Activated naive CD4-positive, alpha-beta T cell treated with anti-CD3 and anti-CD28 coated beads, Interleukin-2, amount 50 U/mL, for 24 hours (primary cell): ENCODE data around the gene LAMB1.
"Not testable (repeated sequence)": the region's sequence is repeated elsewhere in the genome, so short reads cannot be mapped to it uniquely, and the experiment has no call there.

Source experiments
- H3K27ac Mint-ChIP-seq: one replicate; pipeline ENCODE4 v1.8.0; 2021; ENCODE audit warnings: mild to moderate bottlenecking, mixed read lengths
- H3K27me3 Mint-ChIP-seq: one replicate; pipeline ENCODE4 v1.8.0; 2021; ENCODE audit warnings: mixed read lengths
- H3K36me3 Mint-ChIP-seq: one replicate; pipeline ENCODE4 v1.8.0; 2021; ENCODE audit warnings: mixed read lengths
- H3K4me1 Mint-ChIP-seq: one replicate; pipeline ENCODE4 v1.8.0; 2021; ENCODE audit warnings: mixed read lengths
- H3K4me3 Mint-ChIP-seq: one replicate; pipeline ENCODE4 v1.8.0; 2021; ENCODE audit warnings: mild to moderate bottlenecking, mixed read lengths
- H3K9me3 Mint-ChIP-seq: one replicate; pipeline ENCODE4 v1.8.0; 2021; ENCODE audit warnings: mixed read lengths

The LAMB1 gene

DNA sequence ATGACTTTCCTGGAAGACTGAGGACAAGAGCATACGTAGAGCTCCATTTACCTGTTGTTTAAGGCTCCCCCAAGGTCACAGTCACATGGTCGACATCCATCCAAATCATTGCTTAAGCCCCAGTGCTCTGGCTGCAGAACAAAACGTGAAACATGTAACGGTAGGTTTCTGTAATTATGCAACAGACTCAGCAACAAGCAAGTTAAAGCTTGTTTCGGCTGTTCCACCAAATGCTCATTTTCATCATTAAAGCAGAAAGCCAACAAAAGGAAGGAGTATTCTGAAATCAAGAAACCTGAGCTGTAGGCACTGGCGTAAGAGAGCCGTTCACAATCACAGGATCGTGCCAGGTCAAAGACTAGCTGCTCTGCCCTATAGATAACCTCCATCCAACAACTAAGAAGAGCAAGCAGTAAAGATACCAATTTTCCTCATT, 30.0 kb downstream of the LAMB1 start:
- Mint-ChIP-seq H3K4me3 (no peak overlapping the region), H3K27me3 (peaks cover 6% of the 10 kb centered on the region), H3K4me1 (no peaks in the 10 kb centered on the region), H3K27ac (no peak overlapping the region), H3K36me3 (no peaks in the 10 kb centered on the region), H3K9me3 (no peaks in the 10 kb centered on the region)

DNA sequence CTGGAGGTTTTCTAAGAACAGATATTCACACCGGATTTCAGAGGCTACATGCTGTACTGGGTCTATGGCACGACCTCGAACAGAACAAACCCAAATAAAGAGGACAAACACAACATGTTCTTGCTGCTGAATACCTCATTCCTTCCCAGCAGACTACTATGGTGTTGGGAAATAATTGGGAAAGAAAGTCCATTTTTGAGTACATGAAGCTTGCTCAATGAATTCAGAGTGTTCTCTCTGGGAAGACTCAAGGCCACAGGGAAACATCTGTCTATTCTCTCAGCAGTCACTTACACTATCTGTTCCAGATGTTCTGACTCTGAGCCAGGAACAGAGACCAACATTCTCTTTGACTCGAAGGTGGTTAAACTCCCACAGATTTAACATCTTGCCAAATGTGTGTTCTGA, 30.9 kb downstream of the LAMB1 start:
- H3K4me1 Mint-ChIP-seq = no peaks in the 10 kb centered on the region
- no peak overlapping the region for H3K27ac Mint-ChIP-seq
- H3K27me3 Mint-ChIP-seq = peaks cover 6% of the 10 kb centered on the region
- no peak overlapping the region for H3K4me3 Mint-ChIP-seq
- no peaks in the 10 kb centered on the region for H3K9me3 Mint-ChIP-seq
- no peaks in the 10 kb centered on the region for H3K36me3 Mint-ChIP-seq

DNA sequence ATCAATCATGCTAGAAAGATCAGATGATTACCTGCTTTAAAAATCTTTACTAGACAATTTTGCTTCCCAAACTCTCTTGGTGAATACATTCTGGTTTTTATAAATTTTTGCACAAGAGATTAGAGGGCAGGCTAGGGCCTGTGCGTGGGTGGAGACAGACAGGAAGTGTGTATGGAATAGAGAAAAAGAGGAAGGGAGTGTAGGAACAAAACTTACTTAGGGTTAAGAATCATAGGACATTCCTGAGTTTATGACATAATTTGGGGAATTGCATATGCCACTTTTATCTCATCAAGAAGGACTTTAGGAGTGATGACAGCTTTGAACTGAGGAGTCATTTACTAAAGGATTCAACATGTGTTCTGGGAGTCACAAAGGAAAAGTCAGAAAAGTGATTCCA, 31.3 kb downstream of the LAMB1 start:
- Mint-ChIP-seq H3K36me3 (no peaks in the 10 kb centered on the region), H3K27ac (no peak overlapping the region), H3K9me3 (no peaks in the 10 kb centered on the region), H3K4me3 (no peak overlapping the region), H3K27me3 (peaks cover 6% of the 10 kb centered on the region), H3K4me1 (no peaks in the 10 kb centered on the region)

DNA sequence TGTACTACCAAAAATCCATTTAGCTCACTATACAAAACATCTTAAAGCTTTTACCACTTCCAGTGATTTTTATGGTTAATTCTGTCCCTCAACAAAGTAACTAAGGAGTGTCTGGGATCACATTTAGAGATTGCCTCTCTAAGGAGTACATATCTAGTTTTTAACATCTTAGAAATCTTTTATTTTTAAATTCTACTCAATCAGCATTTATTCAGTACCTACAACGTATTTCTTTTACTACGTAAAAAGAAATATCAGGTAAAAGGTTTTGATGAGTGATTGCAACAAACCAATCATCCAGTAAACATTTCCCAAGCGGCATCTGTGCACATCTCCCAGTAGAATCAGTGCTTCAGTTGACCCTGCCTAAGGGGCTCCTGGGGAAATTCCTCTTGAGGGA, 31.9 kb downstream of the LAMB1 start:
- Mint-ChIP-seq H3K27me3 (peaks cover 6% of the 10 kb centered on the region), H3K4me1 (no peaks in the 10 kb centered on the region), H3K27ac (no peak overlapping the region), H3K4me3 (no peak overlapping the region), H3K9me3 (no peaks in the 10 kb centered on the region), H3K36me3 (no peaks in the 10 kb centered on the region)

DNA sequence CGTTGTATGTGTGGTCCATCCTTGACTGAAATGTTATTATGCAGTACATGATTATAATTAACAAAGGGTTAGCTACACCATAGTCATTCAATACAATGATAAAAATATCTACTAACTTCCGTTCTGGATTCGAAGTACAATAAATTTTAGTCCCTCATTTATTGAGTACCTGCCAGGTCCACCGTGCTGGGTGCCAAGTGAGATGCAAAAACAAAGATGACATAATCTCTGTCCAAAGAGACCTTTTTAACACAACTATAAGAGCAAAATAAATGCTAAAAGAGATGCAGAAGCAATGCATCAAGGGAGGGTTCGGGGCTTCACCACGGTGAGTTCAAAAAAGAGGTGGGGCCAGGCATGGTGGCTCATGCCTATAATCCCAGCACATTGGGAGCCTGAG, 33.1 kb downstream of the LAMB1 start:
- Mint-ChIP-seq H3K27me3 (peaks cover 2% of the 10 kb centered on the region), H3K9me3 (no peaks in the 10 kb centered on the region), H3K36me3 (no peaks in the 10 kb centered on the region), H3K27ac (no peak overlapping the region), H3K4me1 (no peaks in the 10 kb centered on the region), H3K4me3 (no peak overlapping the region)

DNA sequence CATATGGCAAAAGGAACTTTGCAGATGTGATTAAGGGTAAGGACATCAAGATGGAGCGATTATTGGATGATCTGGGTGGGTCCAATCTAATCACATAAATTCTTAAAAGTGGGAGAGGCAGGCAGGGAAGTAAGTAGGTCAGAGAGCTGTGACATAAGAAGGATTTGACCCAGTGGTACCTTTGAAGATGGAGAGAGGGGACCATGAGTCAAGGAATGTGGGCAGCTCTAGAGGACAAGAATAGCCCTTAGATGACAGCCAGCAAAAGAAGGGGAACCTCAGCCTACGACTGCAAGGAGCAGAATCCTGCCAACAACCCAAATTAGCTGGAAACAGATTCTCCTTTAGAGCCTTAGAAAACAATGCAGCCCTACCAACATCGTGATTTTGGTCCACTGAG, 34.5 kb downstream of the LAMB1 start:
- no peaks in the 10 kb centered on the region for H3K4me1 Mint-ChIP-seq
- H3K27me3 Mint-ChIP-seq = peaks cover 2% of the 10 kb centered on the region
- H3K9me3 Mint-ChIP-seq = no peaks in the 10 kb centered on the region
- no peak overlapping the region for H3K4me3 Mint-ChIP-seq
- no peaks in the 10 kb centered on the region for H3K36me3 Mint-ChIP-seq
- no peak overlapping the region for H3K27ac Mint-ChIP-seq

DNA sequence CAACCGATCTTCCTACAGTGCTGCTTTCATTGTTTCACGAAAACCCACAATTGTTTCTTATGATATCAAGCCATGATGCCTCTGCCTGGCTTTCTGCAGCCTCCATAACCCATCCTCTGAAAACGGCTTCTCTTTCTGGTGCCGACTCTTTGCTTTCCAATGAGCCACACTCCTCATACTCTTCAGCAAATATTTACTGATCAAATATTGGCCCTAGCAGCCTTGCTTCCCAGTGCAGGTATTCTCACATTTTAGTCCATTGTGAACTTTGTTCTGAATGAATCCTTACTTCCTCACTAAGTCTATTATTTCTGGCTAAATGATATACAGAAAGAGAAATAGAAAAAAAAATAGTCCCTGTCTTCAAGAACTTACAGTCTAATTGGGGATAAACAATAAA, 35.5 kb downstream of the LAMB1 start:
- H3K27ac Mint-ChIP-seq = no peak overlapping the region
- H3K9me3 Mint-ChIP-seq = no peaks in the 10 kb centered on the region
- no peak overlapping the region for H3K4me3 Mint-ChIP-seq
- no peaks in the 10 kb centered on the region for H3K27me3 Mint-ChIP-seq
- H3K36me3 Mint-ChIP-seq = no peaks in the 10 kb centered on the region
- no peaks in the 10 kb centered on the region for H3K4me1 Mint-ChIP-seq

DNA sequence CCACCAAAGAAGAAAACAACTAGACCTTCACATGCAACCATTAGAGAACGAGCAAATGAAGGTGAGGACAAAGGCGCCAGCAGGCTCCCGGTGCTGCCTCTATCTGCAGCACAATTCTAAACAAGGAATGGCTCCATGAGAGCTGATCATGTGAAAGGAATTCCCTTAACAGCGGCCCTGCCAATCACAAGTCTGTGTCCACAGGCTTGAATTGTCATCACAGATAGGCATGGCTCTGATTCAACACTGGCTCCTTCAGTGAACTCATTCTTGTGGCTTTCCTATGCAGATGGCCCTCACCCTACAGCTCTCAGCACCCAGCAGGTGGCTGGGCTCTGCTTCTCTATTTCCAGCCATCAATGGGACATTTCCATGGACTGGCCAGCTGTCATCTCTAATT, 36.2 kb downstream of the LAMB1 start:
- Mint-ChIP-seq H3K27ac (no peak overlapping the region), H3K27me3 (peaks cover 1% of the 10 kb centered on the region), H3K9me3 (no peaks in the 10 kb centered on the region), H3K36me3 (no peaks in the 10 kb centered on the region), H3K4me3 (no peak overlapping the region), H3K4me1 (no peaks in the 10 kb centered on the region)

DNA sequence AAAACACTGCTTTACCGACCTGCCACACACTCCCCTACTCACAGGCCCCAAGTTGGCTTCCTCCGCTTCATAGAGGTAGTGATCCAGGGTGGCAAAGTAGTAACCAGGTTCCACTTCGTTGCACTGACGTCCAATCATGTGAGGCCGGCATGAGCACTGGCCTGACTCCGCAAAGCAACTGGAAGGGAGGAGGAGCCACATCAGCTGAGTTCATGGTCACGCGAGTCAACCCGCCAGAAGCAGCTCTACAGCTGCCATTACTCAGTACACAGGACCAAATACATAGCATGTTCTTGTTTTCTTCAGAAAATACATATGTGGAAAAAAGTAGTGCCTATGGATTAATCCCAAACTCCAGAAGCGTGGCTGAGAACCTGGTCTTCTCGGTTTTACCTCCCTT, 38.5 kb downstream of the LAMB1 start:
- Mint-ChIP-seq H3K27ac (no peak overlapping the region), H3K36me3 (no peaks in the 10 kb centered on the region), H3K4me3 (no peak overlapping the region), H3K27me3 (peaks cover 4% of the 10 kb centered on the region), H3K9me3 (no peaks in the 10 kb centered on the region), H3K4me1 (no peaks in the 10 kb centered on the region)

DNA sequence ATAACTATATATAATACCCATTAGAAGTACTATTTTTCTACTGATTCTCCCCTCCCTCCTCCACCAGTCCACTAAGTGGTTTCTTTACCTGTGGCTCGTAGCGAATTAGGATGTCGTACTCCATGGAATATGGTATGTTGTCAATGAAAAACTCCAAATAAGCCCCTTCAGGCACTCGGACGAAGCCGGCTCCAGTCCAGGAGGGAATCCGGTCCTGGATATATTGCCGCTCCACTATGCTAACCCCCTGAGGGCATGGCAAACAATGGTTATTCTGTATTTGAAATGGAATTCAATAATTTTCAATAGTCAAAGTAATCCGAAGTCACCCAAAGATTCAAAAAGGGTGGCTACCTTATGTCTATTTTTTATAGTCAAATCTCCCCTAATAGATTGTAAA, 40.1 kb downstream of the LAMB1 start:
- H3K4me1 Mint-ChIP-seq = no peaks in the 10 kb centered on the region
- H3K36me3 Mint-ChIP-seq = no peaks in the 10 kb centered on the region
- no peak overlapping the region for H3K4me3 Mint-ChIP-seq
- H3K27me3 Mint-ChIP-seq = peaks cover 4% of the 10 kb centered on the region
- H3K9me3 Mint-ChIP-seq = no peaks in the 10 kb centered on the region
- no peak overlapping the region for H3K27ac Mint-ChIP-seq

DNA sequence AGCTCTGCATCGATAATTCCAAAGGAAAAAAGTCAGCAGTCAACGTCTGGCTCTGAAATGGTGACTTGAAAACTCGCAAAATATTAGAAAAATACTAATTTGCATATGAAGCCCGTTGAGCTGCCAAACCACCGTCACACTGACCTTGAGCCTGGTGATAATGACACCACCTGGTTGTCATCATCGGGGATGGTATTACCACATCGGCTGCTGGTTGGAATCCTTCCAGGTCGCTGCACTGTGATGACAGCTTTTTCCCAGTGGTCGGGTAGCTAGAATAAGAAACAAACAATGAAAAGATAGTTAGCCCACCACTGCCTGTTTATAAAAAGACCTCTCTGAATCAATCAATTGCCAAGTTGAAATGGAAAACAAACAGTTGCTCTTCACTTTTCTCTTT, 41.6 kb downstream of the LAMB1 start:
- Mint-ChIP-seq H3K27me3 (peaks cover 4% of the 10 kb centered on the region), H3K27ac (no peak overlapping the region), H3K4me3 (no peak overlapping the region), H3K9me3 (no peaks in the 10 kb centered on the region), H3K4me1 (no peaks in the 10 kb centered on the region), H3K36me3 (no peaks in the 10 kb centered on the region)

DNA sequence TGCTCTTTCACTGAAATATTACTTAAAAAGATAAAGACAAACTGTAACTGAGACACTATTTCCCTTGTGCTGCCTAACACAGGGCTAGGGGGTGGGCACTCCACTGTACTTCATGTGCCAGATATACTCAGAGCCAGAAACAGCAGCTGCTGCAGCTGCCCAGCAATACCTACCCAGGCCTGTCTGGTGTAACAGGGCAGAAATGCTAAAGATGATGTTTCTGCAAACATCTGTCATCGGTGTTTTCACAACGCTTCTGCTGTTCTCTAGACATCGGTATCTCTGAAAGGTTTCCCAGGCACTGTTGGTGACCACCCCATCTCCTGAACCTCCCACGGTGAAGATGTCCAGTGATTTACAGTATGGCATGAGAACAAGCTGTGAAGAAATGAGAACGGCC, 42.7 kb downstream of the LAMB1 start:
- H3K4me1 Mint-ChIP-seq = no peaks in the 10 kb centered on the region
- no peaks in the 10 kb centered on the region for H3K9me3 Mint-ChIP-seq
- H3K27ac Mint-ChIP-seq = no peak overlapping the region

DNA sequence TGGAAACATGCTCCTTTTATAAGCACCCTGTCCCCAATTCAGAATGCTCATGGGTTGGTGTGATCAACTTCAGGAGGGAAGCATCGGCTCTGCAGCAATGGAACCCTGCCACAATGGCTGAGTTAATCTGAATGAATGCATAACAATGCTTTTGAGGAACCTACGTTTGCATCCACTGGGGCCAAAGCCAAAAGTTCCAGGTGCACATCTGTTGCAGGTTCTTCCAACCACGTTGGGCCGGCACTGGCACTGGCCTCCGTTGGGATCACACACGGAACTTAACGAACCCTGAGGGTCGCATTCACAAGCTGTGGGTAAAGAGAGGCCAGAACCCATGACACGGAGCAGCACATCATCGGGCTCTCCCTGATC, 43.4 kb downstream of the LAMB1 start:
- H3K9me3 Mint-ChIP-seq = no peaks in the 10 kb centered on the region
- H3K27me3 Mint-ChIP-seq = peaks cover 4% of the 10 kb centered on the region
- H3K4me1 Mint-ChIP-seq = no peaks in the 10 kb centered on the region
- H3K27ac Mint-ChIP-seq = no peak overlapping the region
- H3K36me3 Mint-ChIP-seq = no peaks in the 10 kb centered on the region
- no peak overlapping the region for H3K4me3 Mint-ChIP-seq

More for the DNA sequence above, 42.7 kb downstream of the LAMB1 start:
- Mint-ChIP-seq H3K27me3 (peaks cover 4% of the 10 kb centered on the region), H3K36me3 (no peaks in the 10 kb centered on the region), H3K4me3 (no peak overlapping the region)

DNA sequence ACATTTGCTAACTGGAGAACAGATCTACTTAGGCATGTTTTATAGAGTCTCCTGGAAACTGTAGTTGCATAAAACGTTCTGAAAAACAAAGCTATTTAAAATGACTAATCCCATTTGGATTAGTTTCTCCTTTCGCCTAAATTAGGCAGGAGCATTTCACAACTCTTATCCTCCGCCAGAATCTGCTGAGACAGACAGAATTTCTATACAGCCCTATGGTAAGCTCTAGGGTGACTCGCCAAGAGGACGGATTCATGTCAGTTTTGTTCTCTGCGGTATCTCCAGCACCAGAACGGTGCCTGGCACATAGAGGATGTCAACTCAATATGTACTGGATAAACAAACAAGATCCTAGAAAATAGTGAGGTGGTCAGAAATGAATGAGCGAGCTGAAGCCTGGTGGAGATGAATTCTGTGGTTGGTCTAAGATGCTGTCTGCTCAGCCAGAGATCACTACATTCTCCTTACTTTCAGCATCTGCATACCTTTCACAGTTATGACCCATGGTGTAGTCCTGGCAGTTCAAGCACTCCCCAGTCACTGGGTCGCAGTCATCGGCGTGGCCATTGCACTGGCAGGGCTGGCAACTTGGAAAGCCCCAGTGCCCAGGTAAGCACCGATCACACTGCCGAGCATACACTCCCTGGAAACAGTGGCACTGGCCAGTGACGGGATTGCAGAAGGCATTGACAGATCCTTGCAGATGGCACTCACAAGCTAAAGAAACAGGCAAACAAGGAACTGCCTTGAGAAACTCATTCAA, 44.0 kb downstream of the LAMB1 start:
- H3K4me3 Mint-ChIP-seq = no peak overlapping the region
- peaks cover 4% of the 10 kb centered on the region for H3K27me3 Mint-ChIP-seq
- H3K4me1 Mint-ChIP-seq = no peaks in the 10 kb centered on the region
- no peaks in the 10 kb centered on the region for H3K36me3 Mint-ChIP-seq
- no peak overlapping the region for H3K27ac Mint-ChIP-seq
- no peaks in the 10 kb centered on the region for H3K9me3 Mint-ChIP-seq

DNA sequence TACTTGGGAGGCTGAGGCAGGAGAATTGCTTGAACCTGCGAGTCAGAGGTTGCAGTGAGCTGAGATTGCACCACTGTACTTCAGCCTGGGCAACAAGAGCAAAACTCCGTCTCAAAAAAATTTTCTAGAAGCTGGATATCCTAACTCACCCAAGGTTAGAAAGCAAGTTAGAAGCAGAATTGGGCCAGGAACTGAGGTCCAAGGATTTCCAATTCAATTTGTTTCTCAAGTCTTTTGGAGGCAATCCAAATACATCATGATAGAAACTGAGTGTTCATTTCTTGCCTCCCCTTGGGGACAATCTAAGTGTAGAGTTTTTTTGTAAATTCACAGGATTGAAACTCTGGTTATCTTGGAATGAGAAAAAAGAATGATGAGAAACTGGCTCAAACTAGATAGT, 45.5 kb downstream of the LAMB1 start:
- no peak overlapping the region for H3K4me3 Mint-ChIP-seq
- H3K27ac Mint-ChIP-seq = no peak overlapping the region
- no peaks in the 10 kb centered on the region for H3K4me1 Mint-ChIP-seq
- H3K27me3 Mint-ChIP-seq = peaks cover 4% of the 10 kb centered on the region
- no peaks in the 10 kb centered on the region for H3K36me3 Mint-ChIP-seq
- no peaks in the 10 kb centered on the region for H3K9me3 Mint-ChIP-seq

DNA sequence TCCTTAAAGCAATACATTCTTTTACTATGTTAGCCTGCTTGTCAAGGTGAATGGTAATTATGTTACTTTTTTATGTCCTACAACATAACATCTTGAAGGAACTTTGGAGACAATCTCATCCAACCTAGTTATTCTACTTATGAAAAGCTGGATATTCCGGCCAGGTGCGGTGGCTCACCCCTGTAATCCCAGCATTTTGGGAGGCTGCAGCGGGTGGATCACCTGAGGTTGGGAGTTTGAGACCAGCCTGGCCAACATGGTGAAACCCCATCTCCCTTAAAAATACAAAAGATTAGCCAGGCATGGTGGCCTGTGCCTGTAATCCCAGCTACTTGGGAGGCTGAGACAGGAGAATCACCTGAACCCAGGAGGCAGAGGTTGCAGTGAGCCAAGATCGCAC, 46.0 kb downstream of the LAMB1 start:
- H3K9me3 Mint-ChIP-seq, H3K4me3 Mint-ChIP-seq, H3K4me1 Mint-ChIP-seq, H3K27ac Mint-ChIP-seq, H3K36me3 Mint-ChIP-seq, H3K27me3 Mint-ChIP-seq: not testable (repeated sequence)

DNA sequence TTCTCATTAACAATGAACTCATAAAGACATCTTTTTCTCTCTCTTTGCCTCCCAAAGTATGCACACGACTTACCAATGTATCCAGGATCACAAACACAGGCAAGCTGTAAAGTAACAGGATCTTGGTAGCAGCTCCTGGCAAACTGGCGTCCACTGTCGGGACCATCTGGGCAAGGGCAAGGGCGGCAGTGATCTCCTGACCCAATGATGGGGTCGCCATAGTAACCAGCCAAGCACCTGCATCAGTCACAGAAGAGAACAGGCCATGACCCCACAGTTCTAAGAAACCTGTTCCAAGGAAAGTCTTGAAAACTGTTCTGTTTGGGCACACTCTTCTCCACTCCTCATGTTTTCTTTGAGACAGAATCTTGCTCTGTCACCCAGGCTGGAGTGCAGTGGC, 47.6 kb downstream of the LAMB1 start:
- Mint-ChIP-seq H3K9me3 (no peaks in the 10 kb centered on the region), H3K27ac (no peak overlapping the region), H3K4me3 (no peak overlapping the region), H3K36me3 (no peaks in the 10 kb centered on the region), H3K4me1 (no peaks in the 10 kb centered on the region), H3K27me3 (peaks cover 1% of the 10 kb centered on the region)
